Measurements from ENCODE around the gene NSUN6.

DNA sequence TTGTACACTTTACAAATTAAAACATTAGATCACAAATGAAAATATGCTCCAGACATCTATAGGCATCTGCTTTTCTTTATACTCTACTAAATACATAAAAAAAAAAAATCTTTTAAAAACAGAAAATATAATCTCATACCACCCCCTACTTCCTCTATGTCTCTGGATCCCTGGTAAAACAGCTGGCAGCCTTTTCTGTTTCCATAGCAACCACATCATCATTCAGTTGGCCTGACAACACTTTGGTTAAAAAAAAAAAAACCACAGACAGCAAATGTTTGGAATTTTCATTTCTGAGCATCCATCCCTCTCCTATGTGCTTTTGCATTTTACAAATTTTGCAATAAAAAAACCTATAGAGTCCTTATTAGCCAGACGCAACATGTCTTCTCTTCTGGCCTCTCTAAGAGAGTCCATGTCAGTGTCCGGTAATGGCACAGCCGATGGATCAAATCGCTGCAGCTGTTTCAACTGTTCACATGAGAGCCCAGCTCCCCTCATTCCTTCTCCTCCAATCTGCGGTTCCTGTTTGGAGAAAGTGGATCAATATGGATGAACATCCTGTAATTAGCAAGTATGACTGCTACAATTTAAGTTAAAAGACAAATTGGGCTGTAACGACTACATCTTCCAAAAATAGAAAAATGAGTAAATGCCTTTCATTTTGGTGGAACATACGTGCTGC, 105.6 kb downstream of the NSUN6 start:
- TF ChIP-seq POLR2A (IDR thresholded peaks at IDR 0.05), result no peak
- TF ChIP-seq, protein P1, sequence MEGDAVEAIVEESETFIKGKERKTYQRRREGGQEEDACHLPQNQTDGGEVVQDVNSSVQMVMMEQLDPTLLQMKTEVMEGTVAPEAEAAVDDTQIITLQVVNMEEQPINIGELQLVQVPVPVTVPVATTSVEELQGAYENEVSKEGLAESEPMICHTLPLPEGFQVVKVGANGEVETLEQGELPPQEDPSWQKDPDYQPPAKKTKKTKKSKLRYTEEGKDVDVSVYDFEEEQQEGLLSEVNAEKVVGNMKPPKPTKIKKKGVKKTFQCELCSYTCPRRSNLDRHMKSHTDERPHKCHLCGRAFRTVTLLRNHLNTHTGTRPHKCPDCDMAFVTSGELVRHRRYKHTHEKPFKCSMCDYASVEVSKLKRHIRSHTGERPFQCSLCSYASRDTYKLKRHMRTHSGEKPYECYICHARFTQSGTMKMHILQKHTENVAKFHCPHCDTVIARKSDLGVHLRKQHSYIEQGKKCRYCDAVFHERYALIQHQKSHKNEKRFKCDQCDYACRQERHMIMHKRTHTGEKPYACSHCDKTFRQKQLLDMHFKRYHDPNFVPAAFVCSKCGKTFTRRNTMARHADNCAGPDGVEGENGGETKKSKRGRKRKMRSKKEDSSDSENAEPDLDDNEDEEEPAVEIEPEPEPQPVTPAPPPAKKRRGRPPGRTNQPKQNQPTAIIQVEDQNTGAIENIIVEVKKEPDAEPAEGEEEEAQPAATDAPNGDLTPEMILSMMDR (IDR thresholded peaks at IDR 0.05), result no peak

All from testis (tissue), 2 donors.